Keratinocyte (primary cell): ENCODE measurements around the gene CLDND1.

ENCODE experiments used
- EZH2 ChIP-seq: IDR thresholded peaks from one replicate; pipeline ENCODE4 v1.6.1; 2012; ENCODE audit warnings: inconsistent platforms, mild to moderate bottlenecking, low read length, moderate library complexity
- TF ChIP-seq, protein P1 (sequence below), 3 experiments: IDR thresholded peaks in 1 of 3; conservative IDR thresholded peaks in 1 of 3; optimal IDR thresholded peaks in 1 of 3; 2 replicates in 2 of 3; 3 replicates in 1 of 3; pipeline versions ENCODE3 to v1.5.1; 2011; ENCODE audit warnings: low read length in 3 of 3, mild to moderate bottlenecking in 3 of 3, moderate library complexity in 2 of 3, control low read depth in 1 of 3, inconsistent platforms in 1 of 3; ENCODE audit not compliant: insufficient read depth in 2 of 3; ENCODE audit errors: extremely low read depth in 1 of 3

DNA sequence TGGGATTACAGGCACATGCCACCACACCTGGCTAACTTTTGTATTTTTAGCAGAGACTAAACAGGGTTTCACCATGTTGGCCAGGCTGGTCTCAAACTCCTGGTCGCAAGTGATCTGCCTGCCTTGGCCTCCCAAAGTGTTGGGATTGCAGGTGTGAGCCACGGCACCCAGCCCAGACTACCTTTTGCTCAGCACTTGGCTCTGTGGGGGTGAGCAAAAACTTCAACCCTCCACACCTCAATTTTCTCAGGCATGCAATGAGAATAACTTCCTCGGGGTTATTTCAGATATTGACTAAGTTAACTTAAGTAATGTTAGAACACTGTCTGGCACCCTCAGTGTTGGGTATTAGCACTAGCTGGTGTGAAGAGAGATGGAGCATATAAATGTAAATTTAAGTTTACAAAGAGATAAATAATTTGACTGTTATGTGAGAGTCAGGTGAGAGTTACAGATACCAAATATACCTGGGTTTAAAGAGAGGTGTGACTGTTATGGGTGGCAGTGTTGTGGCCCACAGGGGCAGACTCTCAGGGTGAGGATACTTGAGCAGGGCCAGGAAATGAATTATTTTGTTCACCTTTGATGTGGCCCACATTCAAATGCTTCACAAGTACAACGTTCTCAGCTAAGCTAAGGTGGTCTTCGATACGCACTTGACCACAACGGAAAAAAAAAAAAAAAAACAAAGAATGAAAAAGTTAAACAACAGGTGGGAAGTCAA lies 41.7 kb upstream of the CLDND1 start:
- TF ChIP-seq, protein P1, sequence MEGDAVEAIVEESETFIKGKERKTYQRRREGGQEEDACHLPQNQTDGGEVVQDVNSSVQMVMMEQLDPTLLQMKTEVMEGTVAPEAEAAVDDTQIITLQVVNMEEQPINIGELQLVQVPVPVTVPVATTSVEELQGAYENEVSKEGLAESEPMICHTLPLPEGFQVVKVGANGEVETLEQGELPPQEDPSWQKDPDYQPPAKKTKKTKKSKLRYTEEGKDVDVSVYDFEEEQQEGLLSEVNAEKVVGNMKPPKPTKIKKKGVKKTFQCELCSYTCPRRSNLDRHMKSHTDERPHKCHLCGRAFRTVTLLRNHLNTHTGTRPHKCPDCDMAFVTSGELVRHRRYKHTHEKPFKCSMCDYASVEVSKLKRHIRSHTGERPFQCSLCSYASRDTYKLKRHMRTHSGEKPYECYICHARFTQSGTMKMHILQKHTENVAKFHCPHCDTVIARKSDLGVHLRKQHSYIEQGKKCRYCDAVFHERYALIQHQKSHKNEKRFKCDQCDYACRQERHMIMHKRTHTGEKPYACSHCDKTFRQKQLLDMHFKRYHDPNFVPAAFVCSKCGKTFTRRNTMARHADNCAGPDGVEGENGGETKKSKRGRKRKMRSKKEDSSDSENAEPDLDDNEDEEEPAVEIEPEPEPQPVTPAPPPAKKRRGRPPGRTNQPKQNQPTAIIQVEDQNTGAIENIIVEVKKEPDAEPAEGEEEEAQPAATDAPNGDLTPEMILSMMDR (optimal IDR thresholded peaks at IDR 0.05 in 1 of 3, IDR thresholded peaks at IDR 0.05 in 1 of 3, conservative IDR thresholded peaks at IDR 0.05 in 1 of 3; ENCODE audit: extremely low read depth in 1 of 3, insufficient read depth in 2 of 3, low read length in 3 of 3): no peak
- TF ChIP-seq EZH2: no peak
